Left ventricle myocardium inferior (tissue), 1 donor: ENCODE measurements around the gene LHX2. TPM values are rescaled to one million over a fixed set of nuclear protein-coding genes. Genes with fewer than 3 reads are reported as not detected.

Source experiments
- DNase-seq: peaks from one replicate; pipeline ENCODE4 v3.0.0-alpha.2; 2020
- H3K27ac ChIP-seq: fragments of 200-600 bp; replicated peaks from 2 replicates; pipeline ENCODE4 v1.8.0; 2021
- H3K27me3 ChIP-seq: fragments of 200-600 bp; 2 replicates; pipeline ENCODE4 v1.8.0; 2021; ENCODE audit warnings: low read depth
- H3K36me3 ChIP-seq: fragments of 200-600 bp; 2 replicates; pipeline ENCODE4 v1.8.0; 2021
- H3K4me1 ChIP-seq: fragments of 200-600 bp; 2 replicates; pipeline ENCODE4 v1.8.0; 2021
- H3K4me3 ChIP-seq: fragments of 200-600 bp; 2 replicates; pipeline ENCODE4 v1.8.0; 2021; ENCODE audit warnings: mild to moderate bottlenecking, moderate library complexity
- H3K9me3 ChIP-seq: fragments of 200-600 bp; replicated peaks from 2 replicates; pipeline ENCODE4 v1.8.0; 2021
- intact Hi-C: fragments of 100-400 bp; cut with micrococcal nuclease; formaldehyde crosslinking; loops from one replicate; pipeline ENCODE4 v1.11.0; 2022
- total RNA-seq: library from RNA; stranded (reverse); fragmentation: NEBNext Ultra II Directional; extraction: Animal tissue kit (Norgen Biotek cat#: 25700); gene quantifications from one replicate; pipeline ENCODE4 v1.2.1, GENCODE V29; 2021
- TF ChIP-seq, protein P1 (sequence below): fragments of 200-600 bp; IDR thresholded peaks from 2 replicates; pipeline ENCODE4 v1.8.0; 2021; ENCODE audit warnings: antibody characterized with exemption, mild to moderate bottlenecking, borderline replicate concordance
- donor health status: DM: no; HTN: yes; CAD: no; lungs with severe emphysema.

Gene LHX2
- total RNA-seq, 1 donor from 2014 or later: not detected

DNA sequence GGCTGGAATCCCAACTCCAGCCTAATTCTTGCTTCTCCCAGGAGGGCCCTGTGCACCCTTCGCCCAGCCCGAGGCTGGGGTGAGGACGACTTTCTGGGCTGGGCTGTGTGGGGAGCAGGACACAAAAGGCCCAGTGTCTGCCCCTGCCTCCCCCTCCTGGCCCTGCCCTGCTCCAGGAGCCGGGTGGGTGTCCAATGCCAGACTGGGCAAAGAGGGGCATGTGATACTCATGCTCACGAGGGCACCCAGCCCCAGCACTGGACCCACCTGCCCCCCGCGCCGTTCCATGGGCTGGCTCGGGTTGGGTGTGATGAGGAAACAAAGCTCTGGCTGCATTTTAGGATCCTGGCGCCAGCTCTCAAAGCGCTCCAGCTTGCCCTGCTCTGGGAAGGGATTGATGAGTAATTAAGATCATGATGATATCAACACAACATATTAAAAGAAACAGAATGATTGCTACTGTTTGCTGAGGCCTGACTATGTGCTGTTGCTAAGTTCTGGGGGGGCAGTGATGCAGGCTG is 30.7 kb downstream of the LHX2 start:
- intact Hi-C loops: loop anchor here (5.0 to 10.0 kb wide), 2 partner anchors 497 to 640 kb away; no protein-coding TSS in a partner anchor
- TF ChIP-seq, protein P1, sequence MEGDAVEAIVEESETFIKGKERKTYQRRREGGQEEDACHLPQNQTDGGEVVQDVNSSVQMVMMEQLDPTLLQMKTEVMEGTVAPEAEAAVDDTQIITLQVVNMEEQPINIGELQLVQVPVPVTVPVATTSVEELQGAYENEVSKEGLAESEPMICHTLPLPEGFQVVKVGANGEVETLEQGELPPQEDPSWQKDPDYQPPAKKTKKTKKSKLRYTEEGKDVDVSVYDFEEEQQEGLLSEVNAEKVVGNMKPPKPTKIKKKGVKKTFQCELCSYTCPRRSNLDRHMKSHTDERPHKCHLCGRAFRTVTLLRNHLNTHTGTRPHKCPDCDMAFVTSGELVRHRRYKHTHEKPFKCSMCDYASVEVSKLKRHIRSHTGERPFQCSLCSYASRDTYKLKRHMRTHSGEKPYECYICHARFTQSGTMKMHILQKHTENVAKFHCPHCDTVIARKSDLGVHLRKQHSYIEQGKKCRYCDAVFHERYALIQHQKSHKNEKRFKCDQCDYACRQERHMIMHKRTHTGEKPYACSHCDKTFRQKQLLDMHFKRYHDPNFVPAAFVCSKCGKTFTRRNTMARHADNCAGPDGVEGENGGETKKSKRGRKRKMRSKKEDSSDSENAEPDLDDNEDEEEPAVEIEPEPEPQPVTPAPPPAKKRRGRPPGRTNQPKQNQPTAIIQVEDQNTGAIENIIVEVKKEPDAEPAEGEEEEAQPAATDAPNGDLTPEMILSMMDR: no peak
- no peak for DNase-seq

DNA sequence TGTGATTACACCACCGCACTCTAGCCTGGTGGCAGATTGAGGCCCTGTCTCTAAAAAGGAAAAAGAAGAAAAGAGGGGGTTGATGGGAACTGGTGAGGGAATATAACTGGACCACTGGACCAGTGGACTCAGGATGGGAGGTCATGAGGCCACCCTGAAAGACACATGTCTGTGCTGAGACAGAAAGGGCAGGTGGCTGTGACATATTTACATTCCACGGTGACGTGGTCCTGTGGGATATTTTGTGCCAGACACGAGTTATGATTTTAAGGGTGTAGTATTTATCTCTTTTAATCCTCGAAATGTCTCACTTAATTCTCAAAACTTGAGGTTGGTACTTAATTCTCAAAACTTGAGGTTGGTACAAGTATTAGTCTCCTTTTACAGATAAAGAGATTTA is 32.9 kb downstream of the LHX2 start:
- no peak overlapping the region for H3K4me3 ChIP-seq
- H3K4me1 ChIP-seq: peaks cover 33% of the 10 kb centered on the region
- no peaks in the 10 kb centered on the region for H3K36me3 ChIP-seq
- peaks cover 52% of the 10 kb centered on the region for H3K27me3 ChIP-seq
- TF ChIP-seq, protein P1: no peak
- H3K27ac ChIP-seq: no peak overlapping the region
- intact Hi-C loops: loop anchor here (5.0 to 10.0 kb wide), 2 partner anchors 500 to 642 kb away; no protein-coding TSS in a partner anchor
- no peak for DNase-seq
- H3K9me3 ChIP-seq: no peaks in the 10 kb centered on the region

More for the DNA sequence above, 30.7 kb downstream of the LHX2 start:
- H3K27ac ChIP-seq: no peak overlapping the region
- H3K9me3 ChIP-seq: no peaks in the 10 kb centered on the region
- H3K4me3 ChIP-seq: no peak overlapping the region
- peaks cover 33% of the 10 kb centered on the region for H3K4me1 ChIP-seq
- H3K36me3 ChIP-seq: no peaks in the 10 kb centered on the region
- H3K27me3 ChIP-seq: peaks cover 74% of the 10 kb centered on the region

DNA sequence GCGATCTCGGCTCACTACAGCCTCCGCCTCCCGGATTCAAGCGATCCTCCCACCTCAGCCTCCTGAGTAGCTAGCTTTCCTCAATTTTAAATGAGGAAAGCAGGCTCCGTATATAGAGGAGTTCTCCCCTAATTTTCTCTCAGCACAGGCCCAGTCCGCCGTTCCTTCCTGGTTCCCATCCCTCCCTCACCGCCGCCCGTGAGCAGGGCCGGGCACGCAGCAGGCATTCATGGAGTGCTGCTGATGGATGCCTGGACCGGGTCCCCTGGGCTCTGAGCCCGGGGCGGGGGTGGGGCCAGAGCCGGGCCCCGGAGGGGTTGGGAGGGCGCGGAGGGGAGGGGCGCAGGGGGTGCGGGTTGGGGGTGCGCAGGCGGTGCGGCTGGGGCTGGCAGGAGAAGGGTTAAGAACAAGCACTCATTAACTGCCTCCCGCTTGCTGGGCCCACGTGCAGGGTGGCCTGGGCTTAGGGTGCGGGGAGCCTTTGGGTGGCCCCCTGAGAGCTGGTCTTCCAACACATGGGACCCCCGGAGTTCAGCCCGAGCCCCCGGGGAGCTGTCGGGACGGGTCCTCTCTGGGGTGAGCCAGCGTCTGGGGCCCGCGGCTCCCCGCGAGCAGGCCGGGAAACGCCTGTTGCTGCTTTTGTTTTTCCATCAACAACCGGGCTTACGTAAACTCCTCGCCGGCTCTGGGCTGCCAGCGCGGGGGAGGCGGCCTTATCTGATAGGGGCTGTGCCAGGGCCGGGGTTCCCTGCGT is 33.7 kb downstream of the LHX2 start:
- intact Hi-C loops: loop anchor here (10.0 kb wide), 1 partner anchor 500 kb away; no protein-coding TSS in a partner anchor
- Histone ChIP-seq H3K9me3 (no peaks in the 10 kb centered on the region), H3K27me3 (peaks cover 44% of the 10 kb centered on the region), H3K36me3 (no peaks in the 10 kb centered on the region), H3K27ac (peak overlapping the region; percentile 59), H3K4me1 (peaks cover 33% of the 10 kb centered on the region), H3K4me3 (peak overlapping the region; percentile 65)
- TF ChIP-seq, protein P1: no peak
- DNase-seq: peak; percentile 72

DNA sequence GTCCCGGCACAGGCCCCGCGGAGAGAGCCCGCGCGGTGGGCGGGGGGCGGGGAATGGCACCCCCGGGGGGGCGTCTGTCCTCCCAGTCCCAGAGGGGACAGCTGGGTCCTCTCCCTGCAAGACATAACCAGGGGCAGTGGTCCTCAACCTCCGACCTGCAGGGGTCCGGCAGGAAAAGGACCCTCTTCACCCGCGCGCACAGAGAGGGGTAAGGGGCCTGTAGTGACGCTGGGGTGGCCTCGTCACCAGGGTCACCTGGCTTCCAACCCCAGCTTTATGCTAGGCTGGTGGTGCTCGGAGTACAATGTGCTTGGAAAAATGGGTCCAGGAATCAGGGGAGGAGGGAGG is 34.2 kb downstream of the LHX2 start:
- Histone ChIP-seq H3K9me3 (no peaks in the 10 kb centered on the region), H3K27me3 (peaks cover 39% of the 10 kb centered on the region), H3K4me3 (peak overlapping the region; percentile 65), H3K36me3 (no peaks in the 10 kb centered on the region), H3K27ac (peak overlapping the region; percentile 59), H3K4me1 (peaks cover 29% of the 10 kb centered on the region)
- TF ChIP-seq, protein P1: no peak
- no peak for DNase-seq
- intact Hi-C loops: loop anchor here (10.0 kb wide), 1 partner anchor 501 kb away; no protein-coding TSS in a partner anchor

DNA sequence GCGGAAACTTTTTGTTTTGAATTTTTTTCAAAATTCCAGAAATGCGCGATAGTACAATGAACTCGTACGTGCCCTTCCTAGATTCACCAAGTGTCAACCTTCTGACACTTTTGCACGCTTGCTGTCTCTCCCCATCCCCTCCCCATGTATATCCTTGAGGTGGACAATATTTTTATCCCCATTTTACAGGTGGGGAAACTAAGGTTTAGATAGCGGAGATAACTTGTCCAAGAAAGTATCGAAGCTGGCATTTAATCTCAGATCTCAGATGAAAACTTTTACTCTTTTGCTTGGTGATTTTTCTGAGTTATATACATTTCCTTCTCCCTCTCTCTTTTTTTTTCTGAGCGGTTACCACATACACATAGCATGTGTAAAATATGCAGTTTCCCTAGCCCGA is 34.6 kb downstream of the LHX2 start:
- TF ChIP-seq, protein P1: no peak
- Histone ChIP-seq H3K4me3 (peak overlapping the region; percentile 65), H3K27ac (peak overlapping the region; percentile 59), H3K9me3 (no peaks in the 10 kb centered on the region), H3K4me1 (peaks cover 25% of the 10 kb centered on the region), H3K36me3 (no peaks in the 10 kb centered on the region), H3K27me3 (peaks cover 35% of the 10 kb centered on the region)
- DNase-seq: no peak
- intact Hi-C loops: loop anchor here (10.0 kb wide), 1 partner anchor 501 kb away; no protein-coding TSS in a partner anchor
